SKM-1 treated with dmso at 0.1 percent for 144 hours (cell line): ENCODE data around the gene DNAH3.
"Not testable (repeated sequence)": the region's sequence is repeated elsewhere in the genome, so short reads cannot be mapped to it uniquely, and the experiment has no call there.

Experiments
- DNase-seq: peaks from one replicate; lab custom pipeline; 2025; ENCODE audit not compliant: unreplicated experiment; lab: John Stamatoyannopoulos, UW

DNAH3 gene

GRCh38 chr16:21126518-21126917 is 24.1 kb downstream of the DNAH3 start:
- no peak for DNase-seq

DNA sequence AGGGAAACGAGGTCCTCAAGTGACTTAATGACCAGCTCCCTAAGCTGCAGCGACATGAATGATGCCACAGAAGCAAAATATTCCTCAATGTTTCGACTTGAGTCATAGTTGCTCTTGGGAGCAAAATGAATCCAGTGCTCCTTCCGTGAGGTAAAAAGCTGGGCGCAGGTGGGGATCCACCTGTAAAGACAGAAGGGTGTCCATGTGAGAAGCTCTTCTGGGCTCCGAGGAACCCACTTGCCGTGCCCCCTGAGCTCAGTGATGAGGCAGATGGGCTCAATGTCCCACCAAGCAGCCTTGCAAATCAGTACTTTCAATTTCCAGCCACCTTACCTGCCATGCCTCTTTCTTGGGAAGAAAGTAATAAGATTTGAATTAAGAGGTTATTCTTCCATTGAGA is 25.5 kb downstream of the DNAH3 start:
- no peak for DNase-seq

DNA sequence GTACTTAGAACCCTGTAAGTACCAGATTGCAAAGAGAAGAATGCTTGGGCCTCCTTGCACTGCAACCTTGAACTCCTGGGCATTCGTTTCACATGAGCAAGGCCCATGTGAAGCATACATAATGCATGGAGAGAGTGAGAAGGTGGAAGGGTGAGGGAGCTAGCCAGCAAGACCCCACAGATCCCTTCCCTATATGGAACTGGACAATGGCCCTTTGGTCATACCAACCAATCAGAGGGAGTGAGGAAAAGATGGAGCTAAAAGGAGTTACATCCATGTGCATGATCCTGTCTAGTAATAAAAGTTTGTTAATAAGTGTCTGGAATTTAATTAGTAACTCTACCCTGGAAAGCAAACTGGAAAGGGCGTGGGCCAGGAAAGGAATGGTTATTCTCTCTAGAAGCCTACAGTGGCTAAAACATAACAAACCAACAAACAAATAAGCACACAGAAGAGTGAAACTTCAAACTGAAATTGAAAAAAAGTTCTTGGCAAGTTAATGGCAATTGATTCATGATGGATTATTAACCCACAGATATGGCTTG is 29.6 kb downstream of the DNAH3 start:
- DNase-seq, result no peak

- no peak for DNase-seq
These were observed 33.1 kb downstream of the DNAH3 start for GRCh38 chr16:21117567-21117966.

- DNase-seq, result peak; percentile 76
These were observed 34.4 kb downstream of the DNAH3 start for GRCh38 chr16:21116148-21116693.

GRCh38 chr16:21115551-21115950 is 35.1 kb downstream of the DNAH3 start:
- not testable (repeated sequence) for DNase-seq

- no peak for DNase-seq
These were observed 46.4 kb downstream of the DNAH3 start for GRCh38 chr16:21103941-21104860.

DNA sequence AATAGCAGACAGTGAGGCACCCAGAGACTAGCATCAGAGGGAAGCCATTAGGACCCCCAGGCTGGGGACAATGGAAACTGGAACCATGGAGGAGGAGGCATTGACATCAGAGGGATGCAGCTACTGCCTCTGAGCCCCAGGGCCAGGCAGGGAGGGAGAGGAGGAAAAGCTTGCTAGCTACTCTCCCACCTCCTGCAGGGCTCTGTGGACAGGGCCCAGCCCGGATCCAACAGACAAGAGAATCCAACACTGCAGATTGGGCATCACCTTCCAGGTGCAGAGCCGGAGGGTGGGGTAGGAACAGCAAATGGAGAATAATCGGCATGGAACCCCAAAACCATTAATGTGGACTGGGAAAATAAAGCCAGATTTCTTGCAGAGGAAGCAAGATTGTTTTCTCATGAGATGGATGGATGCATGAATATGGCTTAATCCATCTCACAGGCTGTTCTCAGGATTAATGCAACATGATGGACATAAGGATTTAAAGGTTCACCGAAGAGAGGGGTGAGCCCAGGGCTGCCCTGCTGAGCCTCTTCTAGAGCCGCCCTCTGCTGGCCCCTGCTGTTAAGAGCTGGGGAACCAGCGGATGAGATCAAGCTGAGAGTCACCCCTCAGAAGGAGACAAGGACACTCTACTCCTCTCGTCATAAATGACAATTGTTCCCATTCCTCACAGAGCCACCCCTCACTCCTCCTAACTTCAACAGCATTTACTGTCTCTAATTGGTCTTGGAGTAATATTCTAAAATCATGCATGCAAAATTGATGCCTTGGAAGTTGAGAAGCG is 48.8 kb downstream of the DNAH3 start:
- DNase-seq, result peak; percentile 13

GRCh38 chr16:21100447-21100846 is 50.2 kb downstream of the DNAH3 start:
- no peak for DNase-seq

DNA sequence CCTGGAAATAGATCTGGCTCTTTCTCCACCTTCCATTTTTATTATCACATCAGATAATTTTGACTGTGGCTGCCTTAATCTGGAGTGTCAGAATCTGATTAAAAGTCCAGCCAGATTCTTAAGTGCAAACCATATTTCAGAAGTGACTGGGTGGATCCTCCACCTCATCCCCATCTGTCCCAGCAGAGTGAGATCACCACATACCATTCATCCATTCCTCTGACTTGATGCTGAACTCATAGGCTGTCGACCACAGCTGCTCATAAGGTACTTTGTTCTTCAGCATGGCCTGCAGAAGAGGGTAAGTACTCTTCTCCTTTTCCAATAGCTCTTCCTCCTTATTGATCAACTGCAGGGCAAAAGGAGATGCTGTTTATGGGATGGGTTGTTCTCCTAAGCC is 53.5 kb downstream of the DNAH3 start:
- DNase-seq, result no peak

DNA sequence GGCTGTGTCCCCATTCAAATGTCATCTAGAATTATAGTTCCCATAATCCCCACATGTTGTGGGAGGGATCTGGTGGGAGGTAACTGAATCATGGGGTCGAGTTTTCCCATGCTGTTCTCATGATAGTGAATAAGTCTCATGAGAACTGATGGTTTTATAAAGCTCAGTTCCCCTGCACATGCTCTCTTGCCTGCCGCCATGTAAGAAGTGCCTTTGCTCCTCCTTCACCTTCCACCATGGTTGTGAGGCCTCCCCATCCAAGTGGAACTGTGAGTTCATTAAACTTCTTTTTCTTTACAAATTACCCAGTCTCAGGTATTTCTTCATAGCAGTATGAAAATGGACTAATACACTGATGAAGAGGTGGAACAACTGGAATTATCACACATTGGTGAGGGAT is 55.9 kb downstream of the DNAH3 start:
- DNase-seq, result not testable (repeated sequence)

DNA sequence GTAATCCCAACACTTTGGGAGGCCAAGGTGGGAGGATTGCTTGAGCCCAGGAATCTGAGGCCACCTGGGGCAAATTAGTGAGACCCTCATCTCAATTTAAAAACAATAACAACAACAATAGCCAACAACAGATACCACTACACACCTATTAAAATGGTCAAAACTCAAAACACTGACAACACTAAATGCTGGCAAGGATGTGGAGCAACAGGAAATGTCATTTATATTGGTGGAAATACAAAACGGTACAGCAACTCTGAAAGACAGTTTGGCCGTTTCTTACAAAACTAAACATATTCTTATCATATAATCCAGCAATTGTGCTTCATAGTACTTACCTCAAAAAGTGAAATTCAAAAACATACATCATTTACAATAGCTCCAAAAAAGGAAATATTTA is 57.7 kb downstream of the DNAH3 start:
- no peak for DNase-seq

- no peak for DNase-seq
These were observed 61.8 kb downstream of the DNAH3 start for GRCh38 chr16:21088646-21089538.

- DNase-seq, result no peak
These were observed 62.5 kb downstream of the DNAH3 start for GRCh38 chr16:21088143-21088542.

DNA sequence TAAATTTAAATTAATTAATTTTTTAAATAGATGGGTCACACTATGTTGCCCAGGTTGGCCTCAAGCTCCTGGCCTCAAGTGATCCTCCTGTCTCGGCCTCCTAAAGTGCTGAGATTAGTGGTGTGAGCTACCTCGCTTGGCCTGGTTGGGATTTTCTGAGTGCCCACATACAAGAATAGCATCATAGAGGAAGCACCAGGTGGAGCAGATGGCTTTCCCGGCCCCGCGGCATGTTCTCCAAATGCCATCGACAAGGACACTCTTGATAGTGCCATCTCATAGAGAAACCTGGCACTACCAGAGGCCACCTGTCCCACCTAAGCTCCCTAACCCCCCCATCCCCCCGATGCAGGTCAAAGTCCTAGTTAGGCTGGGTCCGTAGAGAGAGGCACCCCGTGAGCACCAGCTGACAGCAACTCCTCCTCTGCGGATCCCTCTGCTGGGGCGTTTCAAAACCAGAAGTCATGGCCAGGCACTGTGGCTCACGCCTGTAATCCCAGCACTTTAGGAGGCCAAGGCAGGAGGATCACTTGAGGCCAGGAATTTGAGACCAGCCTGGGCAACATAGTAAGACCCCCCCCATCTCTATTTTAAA is 65.9 kb downstream of the DNAH3 start:
- no peak for DNase-seq

GRCh38 chr16:21083729-21084268 is 66.8 kb downstream of the DNAH3 start:
- DNase-seq, result peak; percentile 55

DNA sequence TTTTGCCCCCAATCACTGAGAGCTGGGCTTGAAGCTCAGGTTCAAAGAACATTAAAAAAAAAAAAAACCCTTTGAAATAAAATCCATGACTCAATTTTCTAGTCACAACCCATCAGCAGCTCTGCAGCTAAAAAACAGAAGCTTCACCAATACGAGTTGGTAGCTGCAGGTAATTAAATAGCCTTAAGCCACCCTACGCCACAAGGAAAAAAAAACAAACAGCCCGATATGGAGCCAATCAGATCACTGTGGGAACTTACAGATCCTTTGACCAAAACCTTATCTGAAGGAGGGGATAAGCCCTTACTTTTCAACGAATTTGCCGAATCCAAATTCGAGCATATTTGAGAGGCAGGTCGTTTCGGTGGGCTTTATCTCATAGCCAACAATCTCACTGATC is 69.3 kb downstream of the DNAH3 start:
- DNase-seq, result no peak

- no peak for DNase-seq
These were observed 72.1 kb downstream of the DNAH3 start for GRCh38 chr16:21078563-21078962.

DNA sequence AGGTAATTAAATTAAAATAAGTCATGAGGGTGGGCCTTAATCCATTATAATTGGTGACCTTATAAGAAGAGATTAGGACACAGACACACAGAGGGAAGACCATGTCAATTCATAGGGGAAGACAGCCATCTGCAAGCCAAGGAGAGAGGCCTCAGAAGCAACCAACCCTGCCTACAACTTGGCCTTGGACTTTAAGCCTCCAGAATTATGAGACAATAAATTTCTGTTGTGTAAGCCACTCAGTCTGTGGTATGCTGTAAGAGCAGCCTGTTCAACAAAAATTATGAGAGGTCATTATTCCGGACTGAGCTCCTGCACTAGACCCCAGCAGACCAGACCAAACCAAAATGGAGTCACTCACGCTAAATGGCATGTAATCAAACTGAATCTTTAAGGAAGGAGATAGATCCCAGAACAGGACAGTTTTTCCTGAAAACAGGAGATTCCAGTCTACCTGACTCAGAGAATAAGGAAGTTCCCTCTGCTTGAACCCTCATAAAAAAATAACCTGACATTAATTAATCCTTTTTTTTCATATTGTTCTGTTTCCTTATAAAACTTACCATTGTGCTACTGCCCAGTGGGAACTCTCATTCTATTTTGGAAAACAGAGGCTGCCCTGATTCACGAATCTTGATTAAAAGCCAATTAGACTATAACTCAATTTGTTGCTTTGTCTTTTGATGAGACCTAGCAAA is 74.3 kb downstream of the DNAH3 start:
- no peak for DNase-seq
